GM21423 (cell line): Measurements from ENCODE around the gene ANK2.

Experiments
- ATAC-seq: cut with Tn5 transposase; IDR thresholded peaks from one replicate; pipeline ENCODE4 v1.9.1; 2021; ENCODE audit warnings: mild to moderate bottlenecking, moderate library complexity; ENCODE audit not compliant: unreplicated experiment

The ANK2 gene

GRCh38 chr4:113145519-113146291, 96.3 kb downstream of the ANK2 start:
- no peak for ATAC-seq

- peak; percentile 75 for ATAC-seq
Observed at GRCh38 chr4:113146876-113147358, 97.5 kb downstream of the ANK2 start.

- ATAC-seq: no peak
Observed at GRCh38 chr4:113147498-113148111, 98.2 kb downstream of the ANK2 start.

DNA sequence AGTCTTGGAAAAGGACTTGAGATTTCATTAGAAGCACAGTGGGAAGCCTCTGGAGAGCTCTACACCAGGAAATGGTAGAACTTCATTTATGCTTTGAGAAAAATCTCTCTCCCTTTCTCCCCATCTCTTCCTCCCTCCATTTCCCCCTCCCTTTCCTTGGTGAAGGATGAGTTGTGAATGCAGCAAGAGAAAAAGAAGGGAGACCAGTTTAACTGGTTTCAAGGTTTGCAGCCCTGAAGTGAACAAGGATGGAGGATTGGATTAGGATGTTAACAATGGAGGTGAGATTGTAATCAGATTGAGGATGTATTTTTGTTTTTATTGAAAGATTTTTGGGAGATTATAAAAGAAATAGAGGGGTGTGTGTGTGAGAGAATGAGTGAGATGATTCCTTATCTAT, 99.5 kb downstream of the ANK2 start:
- ATAC-seq: no peak

DNA sequence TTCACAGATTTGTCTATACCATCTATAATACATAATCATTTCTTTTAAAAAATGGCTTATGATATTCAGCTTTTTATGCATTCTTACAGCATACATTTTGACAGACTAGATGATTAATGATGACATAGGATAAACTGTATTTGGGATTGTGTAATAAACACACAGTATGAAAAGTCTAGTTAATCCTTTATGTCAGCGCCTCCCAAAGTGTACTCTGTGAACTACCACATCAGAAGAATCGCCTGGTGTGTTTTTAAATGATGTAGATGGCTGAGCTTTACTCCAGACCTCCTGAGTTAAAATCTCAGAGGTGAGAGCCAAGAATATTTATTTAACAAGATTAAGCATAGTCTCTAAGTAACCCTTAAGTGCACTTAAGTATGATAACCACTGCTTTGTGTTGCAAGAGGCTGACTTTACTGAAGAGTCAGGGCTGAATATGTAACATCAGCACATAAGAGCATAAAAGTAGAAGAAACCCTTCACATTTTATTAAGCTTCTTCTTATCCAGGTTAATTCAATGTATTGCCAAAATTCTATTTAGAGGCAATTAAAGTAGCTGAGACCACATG, 104.2 kb downstream of the ANK2 start:
- no peak for ATAC-seq

DNA sequence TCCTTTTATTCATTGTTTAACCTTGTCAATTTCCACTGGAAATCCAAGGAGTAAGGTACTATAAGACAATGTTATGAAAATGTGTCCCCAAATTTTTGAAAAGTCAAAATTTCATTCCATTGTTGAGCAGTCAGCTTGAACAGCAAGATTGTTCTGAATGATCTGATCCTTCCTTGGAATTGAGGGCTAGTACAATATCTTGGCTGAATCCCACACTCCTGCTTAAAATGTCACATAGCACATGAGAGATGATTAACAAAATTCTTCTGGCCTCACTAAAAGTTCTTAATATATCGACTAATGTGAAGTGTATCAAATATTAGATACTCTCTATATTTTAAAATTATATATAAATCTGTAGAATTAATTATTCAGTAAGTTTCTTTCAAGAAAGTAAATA, 104.8 kb downstream of the ANK2 start:
- ATAC-seq: no peak

DNA sequence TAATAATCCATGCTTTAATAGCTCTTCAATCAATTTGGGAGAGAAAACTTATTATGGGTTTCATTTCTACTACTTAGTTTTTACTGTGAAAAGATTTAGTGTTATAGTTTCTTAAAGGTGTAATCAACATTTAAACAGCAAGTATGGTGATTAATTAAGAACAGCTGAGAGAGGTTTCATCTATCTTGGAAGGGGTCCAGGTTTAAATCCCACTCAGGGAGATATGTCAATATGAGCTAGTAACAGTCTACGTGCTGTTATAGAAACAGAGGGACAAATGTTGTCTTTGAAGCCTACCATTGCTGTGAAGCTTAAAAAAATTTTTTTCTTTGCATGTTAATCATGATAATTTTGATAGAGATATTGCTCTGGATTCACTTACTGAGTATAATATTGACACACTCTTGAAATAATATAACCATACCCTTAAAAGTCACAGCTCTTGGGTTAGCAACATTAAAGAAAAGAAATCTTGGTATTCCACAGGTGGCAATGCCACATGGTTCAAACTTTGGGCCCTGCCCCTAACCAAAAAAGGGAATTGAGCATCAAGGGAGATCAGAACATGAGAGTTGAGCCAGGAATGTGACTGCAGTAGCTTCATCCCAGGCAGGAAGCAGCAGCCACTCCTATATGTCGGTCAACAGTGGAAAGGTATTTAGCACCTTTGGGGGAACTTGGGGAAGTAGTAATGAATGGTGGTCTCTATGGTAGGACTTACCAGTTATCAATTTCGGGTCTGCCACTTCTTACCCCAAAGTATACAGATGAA, 107.8 kb downstream of the ANK2 start:
- no peak for ATAC-seq

DNA sequence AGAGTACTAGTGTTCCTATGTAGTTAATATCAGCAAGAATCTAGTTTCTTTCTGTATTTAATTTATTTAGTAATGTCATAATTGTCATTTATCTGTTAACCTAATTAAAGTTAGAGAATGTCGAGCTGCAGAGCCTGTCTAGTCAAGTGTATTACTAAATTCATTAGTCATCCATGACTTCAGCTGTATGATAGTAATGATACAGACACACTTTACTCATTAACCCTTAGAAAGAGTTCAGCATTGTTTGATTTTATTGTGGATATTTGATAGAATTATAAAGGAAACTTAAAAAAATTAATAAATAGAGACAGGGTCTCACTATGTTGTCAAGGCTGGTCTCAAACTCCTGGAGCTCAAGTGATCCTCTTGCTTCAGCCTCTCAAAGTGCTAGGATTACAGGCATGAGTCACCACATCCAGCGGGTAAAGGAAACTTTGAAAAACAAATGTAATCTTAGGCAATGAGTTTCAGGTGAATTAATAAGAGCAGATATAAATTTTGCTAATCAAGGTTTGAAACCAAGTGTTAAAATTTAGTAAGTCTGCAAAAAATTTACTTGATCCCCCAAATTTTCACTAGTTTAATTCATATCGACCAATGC, 110.6 kb downstream of the ANK2 start:
- no peak for ATAC-seq

- ATAC-seq: no peak
Observed at GRCh38 chr4:113160548-113160947, 111.1 kb downstream of the ANK2 start.

DNA sequence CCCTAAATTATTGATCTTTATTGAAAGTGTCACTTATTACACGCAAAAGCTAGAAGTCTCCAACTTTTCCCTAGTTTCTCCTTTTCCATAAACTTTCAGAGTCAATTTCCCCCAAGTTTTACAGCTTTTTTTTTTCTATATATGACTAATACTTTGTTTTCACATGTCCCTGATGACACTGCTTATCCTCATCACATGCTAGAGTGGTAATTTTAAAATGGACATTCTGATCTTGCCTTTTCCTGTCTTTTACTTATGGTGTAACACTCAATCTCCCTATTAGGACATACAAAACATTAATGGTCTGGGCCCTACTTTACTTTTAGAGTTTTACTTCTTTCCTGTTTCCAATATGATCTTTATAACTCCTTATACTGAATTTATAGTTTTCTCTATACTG, 112.6 kb downstream of the ANK2 start:
- no peak for ATAC-seq

DNA sequence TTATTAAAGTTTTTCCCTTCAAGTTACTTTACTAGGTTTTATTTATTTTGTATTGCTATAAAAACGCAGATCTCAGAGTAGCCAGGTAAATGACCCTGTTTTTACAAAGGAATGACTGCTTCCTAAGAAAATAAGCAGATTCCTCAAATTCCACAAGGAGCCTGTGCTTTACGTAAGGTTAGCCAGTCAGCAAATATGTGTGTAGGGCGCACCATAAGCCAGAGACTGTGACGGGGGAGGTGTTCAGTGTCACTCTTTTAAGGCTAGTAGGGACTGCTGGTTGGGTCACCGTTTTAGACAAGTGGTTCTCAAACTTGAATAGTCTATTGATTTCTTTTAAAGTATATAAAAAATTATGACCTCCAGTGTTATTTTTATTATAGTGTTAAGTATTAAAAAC, 119.9 kb downstream of the ANK2 start:
- ATAC-seq: no peak

GRCh38 chr4:113170115-113170804, 120.8 kb downstream of the ANK2 start:
- no peak for ATAC-seq

DNA sequence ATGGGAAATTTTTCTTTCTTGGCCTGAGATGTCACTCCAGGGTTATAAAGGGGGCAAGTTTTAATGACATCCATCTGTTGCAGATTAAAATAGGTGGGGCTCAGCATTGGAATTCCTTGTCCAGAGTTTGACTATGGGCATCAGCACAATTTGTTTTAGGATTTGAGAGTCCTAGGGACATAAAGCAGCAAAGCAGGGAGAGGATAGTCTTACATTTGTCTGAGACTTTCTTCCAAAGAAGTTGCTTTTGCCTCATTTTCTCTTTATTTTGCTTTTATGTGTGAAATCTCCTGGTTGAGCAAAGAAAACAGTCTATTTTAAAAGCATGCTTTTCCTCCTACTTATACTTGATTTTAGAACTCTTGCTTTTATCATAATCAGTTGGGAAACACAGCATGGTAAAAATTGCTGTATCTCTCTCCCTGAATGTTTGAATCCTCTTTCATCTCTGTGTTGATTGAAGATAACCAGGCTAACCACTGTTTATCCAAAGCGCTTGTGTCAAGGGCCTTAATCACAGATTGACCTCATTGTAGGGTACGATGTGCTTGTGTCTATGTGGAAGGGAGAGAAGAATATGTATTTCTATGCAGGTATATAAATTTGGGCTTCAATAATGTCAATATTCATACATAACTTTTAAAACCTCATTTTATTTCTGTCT, 121.5 kb downstream of the ANK2 start:
- no peak for ATAC-seq

- no peak for ATAC-seq
Observed at GRCh38 chr4:113173126-113173792, 123.8 kb downstream of the ANK2 start.

GRCh38 chr4:113173793-113174264, 124.4 kb downstream of the ANK2 start:
- ATAC-seq: no peak

DNA sequence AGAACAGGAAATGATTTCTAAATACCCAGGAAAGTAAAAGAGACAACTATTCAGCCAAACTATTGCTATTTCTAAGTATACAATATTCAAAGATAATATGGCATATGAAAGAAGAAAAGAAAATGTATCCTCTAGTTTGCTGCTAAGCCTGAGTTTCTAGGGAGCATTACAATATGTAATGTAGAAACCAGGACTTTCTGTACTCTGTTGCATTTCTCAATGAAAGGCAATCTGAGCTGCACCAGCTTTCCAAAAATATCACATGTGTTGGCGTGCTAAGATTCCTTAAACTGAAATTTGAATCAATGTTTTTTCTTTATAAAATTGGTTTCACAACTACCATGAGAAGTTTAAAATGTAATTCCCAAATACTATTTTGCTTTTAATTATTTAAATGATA, 129.6 kb downstream of the ANK2 start:
- ATAC-seq: no peak

DNA sequence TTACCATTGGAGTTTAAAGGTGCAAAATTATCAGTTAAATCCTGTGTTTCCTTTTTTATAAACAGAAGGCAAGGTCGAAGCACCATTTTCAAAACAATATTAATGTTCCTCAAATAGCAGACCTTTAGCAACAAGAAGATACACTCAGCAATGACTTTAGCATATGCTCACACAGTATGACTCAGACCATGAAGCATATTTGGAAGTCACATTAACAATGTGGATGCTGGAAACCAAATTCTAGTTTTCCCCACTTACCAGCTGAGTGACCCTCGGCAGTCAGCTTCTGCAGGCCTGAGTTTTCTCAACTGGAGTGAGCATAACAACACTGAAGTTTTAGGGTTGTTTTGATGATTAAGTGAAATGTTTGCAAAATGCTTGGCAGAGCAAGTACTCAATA, 130.5 kb downstream of the ANK2 start:
- no peak for ATAC-seq

GRCh38 chr4:113181289-113182007, 132.0 kb downstream of the ANK2 start:
- no peak for ATAC-seq
